ENCODE measurements around the gene LCLAT1.
"Not testable (repeated sequence)": the region's sequence is repeated elsewhere in the genome, so short reads cannot be mapped to it uniquely, and the experiment has no call there.

LCLAT1 gene

GRCh38 chr2:30492185-30492584, 45.1 kb downstream of the LCLAT1 start:
- no peak for DNase-seq

- no peak for DNase-seq
Observed at GRCh38 chr2:30492619-30493018, 45.6 kb downstream of the LCLAT1 start.

- no peak for DNase-seq
Observed at GRCh38 chr2:30493440-30493839, 46.4 kb downstream of the LCLAT1 start.

- not testable (repeated sequence) for DNase-seq
Observed at GRCh38 chr2:30495896-30496295, 48.9 kb downstream of the LCLAT1 start.

- no peak for DNase-seq
Observed at GRCh38 chr2:30499681-30500080, 52.6 kb downstream of the LCLAT1 start.

- no peak for DNase-seq
Observed at GRCh38 chr2:30500699-30501098, 53.7 kb downstream of the LCLAT1 start.

- no peak for DNase-seq
Observed at GRCh38 chr2:30502310-30502709, 55.3 kb downstream of the LCLAT1 start.

GRCh38 chr2:30503007-30503694, 56.1 kb downstream of the LCLAT1 start:
- DNase-seq: no peak

GRCh38 chr2:30503695-30504052, 56.6 kb downstream of the LCLAT1 start:
- DNase-seq: no peak

GRCh38 chr2:30504731-30505130, 57.7 kb downstream of the LCLAT1 start:
- DNase-seq: peak; percentile 16 to 75

- peak; percentile 66 to 87 for DNase-seq
Observed at GRCh38 chr2:30505500-30506180, 58.6 kb downstream of the LCLAT1 start.

- DNase-seq: not testable (repeated sequence)
Observed at GRCh38 chr2:30507460-30507859, 60.4 kb downstream of the LCLAT1 start.

- DNase-seq: peak in 1 of 2 experiments; percentile 68
Observed at GRCh38 chr2:30509716-30510115, 62.7 kb downstream of the LCLAT1 start.

GRCh38 chr2:30510409-30510808, 63.4 kb downstream of the LCLAT1 start:
- no peak for DNase-seq

GRCh38 chr2:30511122-30512083, 64.4 kb downstream of the LCLAT1 start:
- DNase-seq: peak; percentile 36 to 82

GRCh38 chr2:30512243-30512886, 65.3 kb downstream of the LCLAT1 start:
- peak in 1 of 2 experiments; percentile 19 for DNase-seq

GRCh38 chr2:30513649-30514048, 66.6 kb downstream of the LCLAT1 start:
- DNase-seq: not testable (repeated sequence)

- peak in 1 of 2 experiments; percentile 35 for DNase-seq
Observed at GRCh38 chr2:30514134-30514847, 67.2 kb downstream of the LCLAT1 start.

GRCh38 chr2:30514848-30515435, 67.9 kb downstream of the LCLAT1 start:
- peak in 1 of 2 experiments; percentile 17 for DNase-seq

GRCh38 chr2:30516166-30516565, 69.1 kb downstream of the LCLAT1 start:
- DNase-seq: no peak

GRCh38 chr2:30519796-30520195, 72.8 kb downstream of the LCLAT1 start:
- no peak for DNase-seq

GRCh38 chr2:30522421-30522820, 75.4 kb downstream of the LCLAT1 start:
- DNase-seq: no peak

Data from NCI-H524 (cell line).